WTC11 (cell line): ENCODE data around the gene ICAM3.

Source experiments
- ARID4B ChIP-seq: sonication (generic); formaldehyde crosslinking; IDR thresholded peaks from 2 replicates; pipeline ENCODE4 v1.8.0; 2023; ENCODE audit warnings: missing genetic modification reagents, mild to moderate bottlenecking, borderline replicate concordance
- ATF3 ChIP-seq: sonication (generic); formaldehyde crosslinking; conservative IDR thresholded peaks from 2 replicates; pipeline ENCODE4 v1.8.1; 2022; ENCODE audit warnings: mild to moderate bottlenecking, missing genetic modification reagents
- CBFB ChIP-seq: sonication (generic); formaldehyde crosslinking; IDR thresholded peaks from 2 replicates; pipeline ENCODE4 v1.8.1; 2022; ENCODE audit warnings: mild to moderate bottlenecking, low read depth, missing genetic modification reagents
- CTCF ChIP-seq: fragments of 200-600 bp; IDR thresholded peaks from 2 replicates; pipeline ENCODE4 v1.8.0; 2022; ENCODE audit warnings: antibody characterized with exemption
- E2F5 ChIP-seq: sonication (generic); formaldehyde crosslinking; IDR thresholded peaks from 2 replicates; pipeline ENCODE4 v1.8.1; 2022; ENCODE audit warnings: mild to moderate bottlenecking, moderate library complexity, missing genetic modification reagents
- ELF4 ChIP-seq: sonication (generic); formaldehyde crosslinking; IDR thresholded peaks from 2 replicates; pipeline ENCODE4 v1.8.1; 2022; ENCODE audit warnings: low read depth, mild to moderate bottlenecking, moderate library complexity, missing genetic modification reagents
- ERG ChIP-seq: fragments of 250-450 bp; sonication (Bioruptor Pico); IDR thresholded peaks from 2 replicates; pipeline ENCODE4 v1.8.0; 2021; ENCODE audit warnings: mild to moderate bottlenecking
- HMGXB4 ChIP-seq: sonication (generic); formaldehyde crosslinking; IDR thresholded peaks from 2 replicates; pipeline ENCODE4 v1.8.1; 2023; ENCODE audit warnings: mild to moderate bottlenecking, moderate library complexity, missing genetic modification reagents
- NR3C1 ChIP-seq: sonication (generic); formaldehyde crosslinking; conservative IDR thresholded peaks from 2 replicates; pipeline ENCODE4 v1.8.1; 2023; ENCODE audit warnings: low read depth, mild to moderate bottlenecking, missing genetic modification reagents
- RELA ChIP-seq: sonication (generic); formaldehyde crosslinking; IDR thresholded peaks from 2 replicates; pipeline ENCODE4 v1.8.1; 2022; ENCODE audit warnings: missing genetic modification reagents, mild to moderate bottlenecking, borderline replicate concordance
- TEAD4 ChIP-seq: sonication (generic); formaldehyde crosslinking; IDR thresholded peaks from 2 replicates; pipeline ENCODE4 v1.8.0; 2022; ENCODE audit warnings: mild to moderate bottlenecking, missing genetic modification reagents
- TP53 ChIP-seq: sonication (generic); formaldehyde crosslinking; IDR thresholded peaks from 2 replicates; pipeline ENCODE4 v1.8.1; 2023; ENCODE audit warnings: mild to moderate bottlenecking, missing genetic modification reagents

GRCh38 chr19:10327793-10328192, 11.6 kb downstream of the ICAM3 start:
- TF ChIP-seq CTCF (no peak), TEAD4 (no peak), E2F5 (CRISPR knock-in tag) (no peak), RELA (CRISPR knock-in tag) (no peak), ATF3 (CRISPR knock-in tag) (no peak), ELF4 (no peak), ERG (CRISPR knock-in tag) (no peak), ARID4B (CRISPR knock-in tag) (no peak), CBFB (CRISPR knock-in tag) (no peak), HMGXB4 (CRISPR knock-in tag) (no peak), TP53 (CRISPR knock-in tag) (no peak), NR3C1 (CRISPR knock-in tag) (no peak)
